DMS153 (cell line): Measurements from ENCODE around the gene SPTLC2.

Source experiments
- DNase-seq: peaks from one replicate; lab custom pipeline; 2025; lab: John Stamatoyannopoulos, UW

Gene SPTLC2

DNA sequence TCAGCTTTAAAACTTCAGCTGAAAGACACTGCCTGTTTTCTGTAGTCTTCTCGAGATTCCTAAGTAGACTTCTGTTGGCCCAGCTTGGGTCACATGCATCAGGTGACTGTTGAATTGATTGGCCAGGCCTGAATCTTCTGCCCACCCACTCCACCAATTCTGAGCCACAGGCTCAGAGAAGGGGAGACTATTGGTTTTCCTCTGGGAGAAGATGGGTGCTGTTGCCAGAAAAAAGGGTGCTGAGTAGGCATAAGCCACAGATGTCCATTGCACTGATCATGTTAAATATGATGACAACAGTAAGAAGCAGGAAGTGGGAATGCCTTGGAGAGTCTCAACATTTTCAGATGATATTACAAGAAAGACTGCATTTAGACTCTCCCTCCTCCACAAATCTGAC is 6.8 kb upstream of the SPTLC2 start:
- no peak for DNase-seq

DNA sequence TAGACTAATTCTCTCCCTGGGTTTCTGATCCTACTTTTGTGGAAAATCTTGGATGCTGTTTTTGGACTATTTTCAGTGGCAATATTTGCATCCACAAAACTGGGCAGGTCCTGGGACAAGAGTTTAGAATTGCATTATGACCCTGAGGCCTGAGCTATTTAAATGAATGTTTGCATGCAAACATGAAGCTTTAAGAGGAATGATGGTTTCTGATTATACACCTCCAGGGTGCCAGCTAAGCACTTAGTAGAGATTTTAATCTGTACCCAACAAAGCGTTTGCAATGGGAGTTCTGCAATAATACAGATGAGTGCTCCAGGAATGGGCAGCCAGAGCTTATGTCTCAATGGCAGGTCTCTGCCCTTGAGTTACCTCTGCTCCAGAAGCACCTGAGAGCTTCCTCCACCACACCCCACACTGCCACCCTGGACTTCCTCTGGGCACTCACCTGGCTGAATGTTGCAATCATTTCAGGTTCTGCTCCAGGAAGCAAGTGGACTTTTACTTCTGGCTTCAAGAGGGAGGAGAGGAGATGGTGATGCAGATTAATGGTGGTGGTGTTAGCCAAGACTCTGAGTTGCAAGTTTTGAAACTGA is 6.0 kb upstream of the SPTLC2 start:
- peak; percentile 76 for DNase-seq

DNA sequence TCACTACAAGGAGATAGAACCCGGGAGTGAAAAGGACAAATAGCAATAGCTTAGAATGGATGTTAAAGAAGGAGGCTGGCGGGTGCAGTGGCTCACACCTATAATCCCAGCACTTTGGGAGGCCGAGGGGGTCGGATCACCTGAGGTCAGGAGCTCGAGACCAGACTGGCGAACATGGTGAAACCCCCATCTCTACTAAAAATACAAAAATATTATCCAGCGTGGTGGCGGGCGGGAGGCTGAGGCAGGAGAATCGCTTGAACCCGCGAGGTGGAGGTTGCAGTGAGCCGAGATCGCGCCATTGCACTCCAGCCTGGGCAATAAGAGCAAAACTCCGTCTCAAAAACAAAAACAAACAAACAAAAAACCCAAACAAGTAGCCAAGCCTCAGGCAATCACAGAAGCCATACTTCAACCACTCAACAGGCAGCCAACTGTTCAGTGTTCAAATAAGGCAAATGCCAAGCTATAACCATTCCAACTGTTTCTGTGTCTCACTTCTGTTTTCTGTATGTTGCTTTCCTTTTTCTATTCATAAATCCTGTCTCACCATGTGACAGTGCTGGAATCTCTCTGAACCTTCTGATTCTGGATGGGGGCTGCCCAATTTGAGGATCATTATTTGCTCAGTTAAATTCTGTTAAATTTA is 3.9 kb upstream of the SPTLC2 start:
- DNase-seq, result no peak

DNA sequence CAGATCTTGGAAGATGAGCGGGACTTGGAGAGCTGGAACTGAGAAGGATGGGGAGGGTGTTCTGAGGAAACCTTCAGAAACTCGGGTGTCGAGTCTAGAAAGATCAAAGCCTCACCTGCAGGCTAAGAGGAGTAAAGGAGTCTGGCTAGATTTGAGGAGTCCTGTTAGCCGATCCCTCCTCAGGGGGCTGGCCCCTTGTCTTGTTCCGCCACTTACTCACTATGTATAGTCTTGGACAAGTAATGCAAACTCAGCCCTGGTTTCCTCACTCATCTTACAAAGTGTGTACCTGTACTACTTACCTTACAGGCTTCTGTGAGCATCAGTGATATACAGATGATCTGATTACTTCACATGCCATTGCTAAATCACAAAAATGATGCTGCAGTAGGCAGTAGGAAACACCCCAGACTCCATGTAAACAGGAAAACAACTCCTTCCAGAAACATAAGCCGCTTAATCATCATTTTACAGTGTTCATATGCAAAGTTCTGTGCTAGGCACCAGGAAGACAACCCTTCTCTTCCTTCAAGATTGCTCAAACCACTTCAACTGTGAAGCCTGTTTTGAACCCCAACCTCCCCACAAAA is 2.0 kb upstream of the SPTLC2 start:
- no peak for DNase-seq

DNA sequence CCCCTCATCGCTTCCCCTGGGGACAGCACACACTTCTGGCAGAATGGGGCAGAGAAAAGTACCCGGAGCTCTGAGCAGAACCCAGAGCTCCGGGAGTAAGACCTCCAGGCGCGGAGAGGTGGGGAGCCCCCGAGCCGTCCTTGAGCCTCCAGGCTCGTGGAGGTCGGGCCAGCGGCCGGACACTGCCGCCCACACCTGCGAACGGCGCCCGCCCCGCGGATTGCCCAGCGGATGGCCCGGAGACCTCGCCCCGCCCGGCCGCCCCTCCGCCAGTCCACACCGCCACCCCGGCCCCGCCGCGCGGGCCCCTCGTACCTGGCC is 344 bp downstream of the SPTLC2 start:
- no peak for DNase-seq

DNA sequence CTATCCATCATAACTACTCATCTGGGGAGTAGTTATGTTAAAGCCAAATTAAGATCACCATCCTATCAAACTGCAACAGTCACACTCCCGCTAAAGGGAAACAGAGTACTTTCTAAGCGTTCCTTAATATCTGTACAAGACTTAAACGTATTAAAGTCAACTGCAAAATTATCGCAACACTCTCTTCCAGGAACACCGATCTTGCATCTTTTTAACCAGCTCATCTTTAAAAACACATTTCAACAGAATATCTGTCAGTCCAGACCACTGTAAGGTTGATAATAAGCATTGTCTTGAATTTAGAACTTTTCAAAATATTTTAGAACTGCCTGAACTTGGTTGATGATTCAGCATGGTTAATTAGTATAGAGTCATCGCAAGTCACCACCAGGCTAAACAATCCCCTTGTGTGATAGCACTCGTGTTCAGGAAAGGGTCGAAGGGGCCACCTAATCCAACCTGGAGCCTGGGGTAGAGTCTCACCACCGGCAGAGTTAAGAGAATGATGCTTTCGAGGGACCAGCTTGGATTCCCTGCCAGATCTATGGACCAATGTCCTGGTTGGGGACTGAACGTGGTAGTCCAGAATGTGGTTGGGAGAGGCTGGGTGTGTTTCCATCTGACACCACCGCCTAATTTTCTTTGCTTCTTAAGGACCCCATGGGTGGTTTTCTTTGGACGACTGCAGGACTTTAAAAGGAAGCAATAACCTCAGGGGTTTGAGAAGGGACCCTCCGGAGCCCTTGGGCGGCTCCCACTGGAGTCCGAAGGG is 890 bp downstream of the SPTLC2 start:
- DNase-seq, result no peak

DNA sequence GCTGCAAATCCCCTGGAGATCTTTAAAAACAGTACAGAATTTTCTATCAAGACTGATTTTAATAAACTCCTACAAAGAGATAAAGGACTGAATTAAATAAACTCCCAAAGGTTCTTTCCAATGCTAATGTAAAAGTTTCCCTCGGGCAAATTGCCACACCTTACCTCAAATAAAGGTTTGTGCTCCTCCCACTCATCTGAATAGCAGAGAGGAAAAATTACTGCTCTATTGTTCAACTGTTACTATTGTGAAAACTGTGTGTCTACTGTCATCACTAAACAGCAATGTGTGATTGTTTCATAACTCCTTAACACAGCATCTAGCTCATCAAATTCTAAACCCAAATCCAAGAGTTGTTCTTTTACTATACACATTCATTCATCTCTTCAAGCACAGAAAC is 3.2 kb downstream of the SPTLC2 start:
- no peak for DNase-seq

DNA sequence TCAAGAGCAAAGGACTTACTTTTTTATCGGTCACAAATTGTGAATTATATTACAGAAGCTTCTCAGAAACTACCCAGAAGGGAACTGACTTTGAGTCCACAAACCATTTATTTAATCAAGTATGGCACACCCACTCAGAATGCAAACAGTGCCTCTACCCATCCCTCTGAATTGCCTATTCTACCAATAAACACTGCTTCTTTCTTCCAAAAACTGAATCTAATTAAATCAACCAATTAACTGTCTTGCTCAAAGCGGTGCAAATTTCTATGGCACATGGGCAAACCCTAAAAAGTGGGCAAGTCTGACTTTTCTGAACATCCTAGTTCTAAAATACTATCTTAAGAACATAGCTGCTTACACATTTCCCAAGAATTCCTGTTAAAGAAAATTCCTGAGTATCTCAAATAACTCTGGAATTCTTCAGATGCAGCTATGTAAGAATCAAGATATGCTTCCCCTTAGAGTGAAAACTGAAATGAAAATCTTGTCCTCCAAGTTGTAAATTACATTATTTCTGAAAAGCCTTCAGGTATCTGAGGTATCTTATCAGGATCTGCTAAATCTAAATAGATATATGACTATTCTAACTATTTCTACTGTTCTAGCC is 4.3 kb downstream of the SPTLC2 start:
- DNase-seq, result no peak

DNA sequence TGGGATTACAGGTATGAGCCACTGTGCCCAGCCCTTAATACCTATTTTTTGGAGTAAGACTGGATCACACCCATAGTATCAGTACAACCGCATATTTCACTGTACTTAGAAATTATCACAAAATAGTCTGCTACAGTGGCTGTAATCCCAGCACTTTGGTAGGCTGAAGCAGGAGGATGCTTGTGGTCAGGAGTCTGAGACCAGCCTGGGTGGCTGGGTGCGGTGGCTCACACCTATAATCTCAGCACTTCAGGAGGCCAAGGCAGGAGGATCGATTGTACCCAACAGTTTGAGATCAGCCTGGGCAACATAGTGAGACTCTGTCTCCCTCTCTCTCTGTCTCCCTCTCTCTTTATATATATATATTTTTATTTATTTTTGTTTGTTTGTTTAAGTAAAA is 5.9 kb downstream of the SPTLC2 start:
- DNase-seq, result no peak

DNA sequence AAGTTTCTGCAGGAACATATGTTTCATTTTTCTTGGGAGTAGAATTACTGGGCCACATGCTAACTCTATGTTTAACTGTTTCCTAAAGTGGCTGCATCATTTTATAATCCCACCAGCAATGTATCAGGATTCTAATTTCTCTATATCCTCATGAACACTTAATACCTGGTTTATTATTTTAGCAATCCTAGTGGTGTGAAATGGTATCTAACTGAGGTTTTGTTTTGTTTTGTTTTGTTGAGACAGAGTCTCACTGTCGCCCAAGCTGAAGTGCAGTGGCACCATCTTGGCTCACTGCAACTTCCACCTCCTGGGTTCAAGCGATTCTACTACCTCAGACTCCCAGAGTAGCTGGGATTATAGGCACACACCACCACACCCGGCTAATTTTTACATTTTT is 6.5 kb downstream of the SPTLC2 start:
- DNase-seq, result no peak

DNA sequence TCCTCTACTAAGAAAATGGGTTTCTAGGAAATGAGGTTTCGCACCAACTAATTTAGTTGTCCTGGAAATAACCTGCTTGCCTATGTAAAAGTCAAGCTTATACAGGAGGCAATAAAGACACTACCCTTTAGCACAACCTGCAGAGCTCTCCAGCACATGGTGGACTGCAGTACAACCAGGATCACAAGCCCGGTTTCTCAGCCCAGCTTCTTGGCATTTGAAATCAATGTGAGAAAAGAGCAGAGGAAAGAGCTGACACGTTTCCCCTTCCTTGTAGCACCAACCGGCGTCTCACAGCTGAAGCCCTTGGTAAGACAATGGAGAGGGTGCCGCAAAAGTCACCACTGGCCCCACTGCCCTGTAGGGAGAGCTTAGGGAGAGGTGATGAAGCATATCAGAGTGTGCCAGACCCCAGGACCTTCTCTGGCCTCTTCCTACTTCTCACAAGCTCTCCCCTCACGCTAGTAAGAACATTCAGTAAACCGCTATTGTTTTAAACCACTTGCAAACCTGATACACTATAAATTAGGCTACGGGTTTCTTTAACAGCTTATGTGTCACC is 8.6 kb downstream of the SPTLC2 start:
- DNase-seq, result no peak

DNA sequence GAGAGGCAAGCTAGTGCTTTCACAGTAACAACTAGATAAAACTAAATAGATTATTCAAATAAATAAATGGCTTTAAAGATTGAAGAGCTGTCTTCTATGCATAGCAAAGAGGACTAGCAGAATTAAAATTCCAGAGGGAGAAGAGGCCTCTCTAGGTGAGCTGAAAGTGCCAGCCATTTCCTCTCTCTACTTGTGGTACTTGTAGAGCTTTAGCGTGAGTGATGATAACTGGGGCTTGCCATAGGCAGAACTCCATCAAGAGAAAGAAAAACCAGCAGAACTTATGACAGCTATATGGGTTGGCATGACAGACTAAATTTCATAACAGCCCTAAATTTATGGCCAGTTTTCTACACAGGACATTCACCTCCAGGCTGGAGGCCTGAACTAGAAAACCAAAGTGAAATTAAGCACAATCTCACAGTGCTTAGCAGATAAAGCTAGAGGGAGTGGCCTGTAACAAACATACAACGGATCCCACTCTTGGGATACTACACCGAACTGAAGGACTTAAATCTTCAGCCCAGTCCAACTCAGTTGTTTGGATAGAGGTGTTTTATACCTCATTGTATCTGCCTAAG is 11.0 kb downstream of the SPTLC2 start:
- DNase-seq, result no peak

DNA sequence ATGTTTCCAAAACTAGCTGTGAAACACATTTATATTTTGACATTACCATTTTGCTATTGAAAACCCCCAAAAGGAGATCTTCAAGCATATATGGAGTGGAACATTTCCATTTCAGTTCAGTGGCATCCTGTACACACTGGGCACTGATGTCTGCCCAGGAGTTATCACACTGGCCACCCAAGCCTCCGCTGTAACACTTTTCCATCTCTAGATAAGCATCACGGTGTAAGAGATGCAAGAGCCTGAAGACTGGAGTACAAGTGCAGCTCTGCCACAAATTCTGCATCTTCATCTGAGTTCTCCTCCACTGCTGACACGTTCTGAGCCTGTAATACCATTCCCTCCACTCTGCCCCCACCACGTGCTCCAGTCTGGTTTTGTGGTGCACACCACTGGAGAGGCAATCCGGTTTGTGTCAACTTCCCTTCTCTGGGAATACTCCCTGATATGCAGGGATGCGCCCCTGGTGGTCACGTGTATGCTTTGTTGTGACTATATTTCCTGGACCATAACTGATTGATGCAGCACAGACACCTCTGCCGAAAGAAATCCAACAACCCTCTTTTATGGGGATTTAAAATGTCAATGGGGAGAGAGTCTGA is 12.7 kb downstream of the SPTLC2 start:
- no peak for DNase-seq

DNA sequence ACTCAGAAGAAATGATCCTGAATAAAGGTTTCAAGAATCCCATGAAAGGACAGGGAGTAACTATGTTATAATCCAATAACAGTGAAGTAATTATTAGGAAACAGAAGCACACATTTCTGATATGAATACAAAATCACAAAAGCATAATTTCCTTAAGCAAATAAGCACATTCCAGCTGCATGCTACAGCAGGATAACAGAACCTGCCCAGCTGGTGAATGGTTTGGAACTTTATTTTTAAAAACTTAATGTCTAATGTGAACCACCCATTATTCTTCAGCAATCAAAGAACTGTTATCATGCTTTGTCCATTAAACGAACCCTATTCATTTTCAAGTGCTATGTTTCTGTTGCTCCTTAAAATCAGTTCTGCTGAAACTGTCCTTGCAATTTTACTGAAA is 13.4 kb downstream of the SPTLC2 start:
- DNase-seq, result no peak

DNA sequence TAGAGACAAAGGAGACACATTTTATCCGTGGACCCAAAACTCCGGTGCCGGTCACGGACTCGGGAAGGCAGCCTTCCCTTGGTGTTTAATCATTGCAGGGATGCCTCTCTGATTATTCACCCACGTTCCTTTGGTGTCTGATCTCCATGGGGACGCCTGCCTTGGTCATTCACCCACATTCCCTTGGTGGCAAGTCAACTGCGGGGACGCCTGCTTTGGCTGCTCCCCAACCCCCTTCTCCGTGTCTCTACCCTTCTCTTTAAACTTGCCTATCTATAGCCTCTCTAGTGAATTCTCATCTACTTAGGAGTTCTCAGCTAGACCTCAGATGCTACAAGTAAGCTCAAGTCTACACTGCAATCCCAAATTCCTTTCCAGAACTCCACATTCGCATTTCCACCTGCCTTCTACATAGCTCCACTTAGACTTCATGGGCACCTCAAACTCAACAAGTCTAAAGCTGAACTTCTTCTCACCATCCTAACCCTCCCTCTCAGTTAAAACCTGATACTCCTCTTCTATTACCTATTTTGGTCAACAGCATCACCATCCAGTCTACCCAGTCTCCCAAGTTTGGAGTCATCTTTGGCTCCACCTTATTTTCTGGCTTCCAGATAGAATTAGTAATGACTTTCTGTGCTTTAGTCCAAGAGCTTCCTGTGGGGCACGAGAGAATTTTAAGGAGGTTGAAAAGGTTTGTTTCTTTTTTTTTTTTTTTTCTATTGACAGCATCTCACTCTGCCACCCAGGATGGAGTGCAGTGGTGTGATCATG is 14.4 kb downstream of the SPTLC2 start:
- DNase-seq, result no peak

DNA sequence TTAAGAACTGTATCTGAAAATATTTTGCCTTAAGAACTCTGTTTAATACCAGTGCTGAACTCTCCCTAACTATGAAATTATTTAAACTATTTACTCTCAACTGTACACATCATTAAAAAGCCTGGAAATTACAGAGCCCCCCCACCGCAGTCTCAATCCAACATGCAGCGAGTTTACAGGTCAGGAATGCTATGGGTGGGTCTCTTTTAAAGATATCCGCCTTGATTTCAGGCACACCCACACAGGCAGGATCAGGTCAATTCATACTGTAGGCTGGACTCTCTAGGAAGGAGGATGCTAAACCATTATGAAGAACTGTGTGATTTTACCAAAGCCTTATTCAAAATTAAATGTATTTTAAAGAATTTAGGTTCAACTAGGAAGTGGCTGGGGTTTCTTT is 16.5 kb downstream of the SPTLC2 start:
- no peak for DNase-seq

DNA sequence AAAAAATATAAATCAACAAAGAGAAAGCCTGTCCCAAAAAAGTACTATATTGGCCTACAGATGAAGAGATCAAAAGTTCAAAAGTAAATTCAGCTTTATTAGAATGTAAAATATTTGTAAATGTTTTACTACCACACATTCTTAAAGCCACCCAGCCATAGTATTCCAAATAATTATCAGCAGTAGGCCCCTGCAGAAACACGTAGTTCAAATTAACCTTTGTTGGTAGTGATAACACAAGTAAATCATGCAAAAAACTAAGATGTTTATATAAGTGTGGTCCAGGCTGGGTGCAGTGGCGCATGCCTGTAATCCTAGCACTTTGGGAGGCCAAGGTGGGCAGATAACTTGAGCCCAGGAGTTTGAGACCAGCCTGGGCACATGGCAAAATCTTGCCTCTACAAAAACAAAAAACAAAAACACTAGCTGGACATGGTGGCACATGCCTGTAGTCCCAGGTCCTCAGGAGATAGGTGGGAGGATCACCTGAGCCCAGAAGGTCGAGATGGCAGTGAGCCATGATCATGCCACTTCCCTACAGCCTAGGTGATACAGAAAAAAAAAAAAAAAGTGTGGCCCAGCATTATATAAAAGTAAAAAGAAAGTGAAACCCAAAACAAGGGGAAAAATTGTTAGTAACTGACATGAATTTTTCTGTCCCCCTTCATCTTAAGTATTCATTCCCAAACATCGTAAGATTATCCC is 17.9 kb downstream of the SPTLC2 start:
- no peak for DNase-seq

DNA sequence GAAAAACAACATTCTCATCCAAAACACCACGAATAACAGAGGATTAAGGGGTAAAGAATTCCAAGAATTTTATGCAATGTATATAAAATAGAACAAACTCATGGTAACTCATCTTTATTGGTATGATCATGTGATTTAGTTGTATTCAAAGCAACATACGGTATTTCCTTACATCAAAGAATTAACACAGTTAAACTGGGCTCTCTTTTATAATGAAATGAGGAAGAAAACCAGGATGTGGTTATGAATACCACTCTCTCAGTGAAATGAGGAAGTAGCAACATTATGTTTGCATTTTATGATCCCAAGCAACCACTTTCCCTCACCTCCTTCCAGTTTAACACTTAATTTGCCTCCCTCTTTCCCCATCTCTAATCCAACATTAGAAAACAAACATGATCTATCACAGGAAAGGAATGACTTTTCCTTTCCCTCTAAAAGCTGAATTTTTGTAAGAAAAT is 22.9 kb downstream of the SPTLC2 start:
- DNase-seq, result peak; percentile 10

DNA sequence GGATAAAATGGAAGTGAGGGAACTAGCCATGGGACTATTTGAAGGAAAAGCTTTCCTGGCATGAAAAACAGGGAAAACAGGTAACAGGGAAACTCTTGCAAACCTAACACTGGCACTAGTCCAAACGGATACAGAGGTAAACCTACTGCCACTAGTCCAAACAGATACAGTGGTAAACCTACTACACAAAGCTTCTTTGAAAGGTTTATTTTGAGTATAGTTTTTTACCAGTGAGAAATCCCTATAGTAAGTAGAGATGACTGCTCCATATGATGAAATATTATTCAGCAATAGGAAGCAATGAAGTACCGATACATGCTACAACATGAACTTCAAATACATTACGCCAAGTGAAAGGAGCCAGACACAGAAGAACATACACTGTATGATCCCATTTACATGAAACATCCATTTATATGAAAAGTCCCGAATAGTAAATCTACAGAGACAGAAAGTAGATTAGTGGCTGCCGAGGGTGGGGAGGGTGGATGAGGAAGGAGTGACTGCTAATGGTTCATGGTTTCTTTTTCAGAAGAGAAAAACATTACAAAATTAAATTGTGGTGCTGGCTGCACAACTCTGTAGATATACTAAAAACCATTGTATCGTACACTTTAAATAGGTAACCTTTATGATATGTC is 25.5 kb downstream of the SPTLC2 start:
- DNase-seq, result no peak

DNA sequence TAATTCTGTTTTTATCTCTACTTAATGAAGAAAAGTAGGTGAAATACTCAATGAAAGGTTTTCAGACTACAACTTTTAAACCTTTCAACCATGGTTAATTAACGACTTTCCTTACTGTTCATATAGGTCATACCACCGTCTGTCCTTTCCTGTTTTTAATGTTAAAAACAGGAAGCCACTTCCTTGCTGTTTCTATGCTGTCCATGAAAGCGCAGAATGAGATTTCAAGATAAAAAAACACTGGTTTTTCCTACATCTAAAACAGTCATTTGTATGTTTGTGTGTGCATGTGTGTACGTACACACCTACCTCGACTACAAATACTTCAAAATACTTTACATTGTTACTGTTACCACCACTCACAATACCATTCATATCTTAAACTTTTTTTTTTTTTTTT is 27.3 kb downstream of the SPTLC2 start:
- no peak for DNase-seq
